Measurements from ENCODE around the gene HRCT1. TPM values are rescaled to one million over a fixed set of nuclear protein-coding genes. Genes with fewer than 3 reads are reported as not detected.
A peak's percentile ranks its signal among the peaks of the same experiment; 100 is the strongest.
"Not testable (repeated sequence)": the region's sequence is repeated elsewhere in the genome, so short reads cannot be mapped to it uniquely, and the experiment has no call there.

The HRCT1 gene
- polyA plus RNA-seq, 4 donors: 0.19 to 0.61 (median 0.28) TPM; not detected in 1

GRCh38 chr9:35892051-35892450 is 14.0 kb upstream of the HRCT1 start:
- no peak for DNase-seq (ENCODE audit: low read depth in 4 of 4, low spot score in 2 of 4)

- no peak for DNase-seq (ENCODE audit: low read depth in 4 of 4, low spot score in 2 of 4)
Measured at GRCh38 chr9:35896570-35896969, 9.4 kb upstream of the HRCT1 start.

- not testable (repeated sequence) for DNase-seq (ENCODE audit: low read depth in 4 of 4, low spot score in 2 of 4)
Measured at GRCh38 chr9:35897376-35898099, 8.5 kb upstream of the HRCT1 start.

- no peak for DNase-seq (ENCODE audit: low read depth in 4 of 4, low spot score in 2 of 4)
Measured at GRCh38 chr9:35898337-35898736, 7.7 kb upstream of the HRCT1 start.

- no peak for DNase-seq (ENCODE audit: low read depth in 4 of 4, low spot score in 2 of 4)
Measured at GRCh38 chr9:35899021-35899420, 7.0 kb upstream of the HRCT1 start.

DNA sequence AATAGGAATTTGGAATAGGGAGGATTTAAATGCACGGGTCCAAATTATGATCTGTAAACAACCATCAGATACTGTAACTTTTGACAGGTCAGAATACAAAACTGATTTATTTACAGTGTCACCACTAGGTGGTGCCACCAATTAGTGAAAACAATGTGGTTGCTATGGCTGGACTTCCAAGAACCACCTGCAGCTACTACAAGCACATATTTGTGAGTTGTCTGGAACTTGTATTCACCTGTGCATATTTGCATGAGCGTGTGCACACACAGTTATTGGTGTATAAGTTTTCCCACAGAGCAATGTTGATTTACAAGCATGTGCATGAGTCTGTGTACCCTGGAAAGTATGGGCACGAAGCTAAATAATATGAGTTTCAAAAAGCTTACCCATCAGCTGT is 3.0 kb upstream of the HRCT1 start:
- DNase-seq (ENCODE audit: low read depth in 4 of 4, low spot score in 2 of 4): no peak

DNA sequence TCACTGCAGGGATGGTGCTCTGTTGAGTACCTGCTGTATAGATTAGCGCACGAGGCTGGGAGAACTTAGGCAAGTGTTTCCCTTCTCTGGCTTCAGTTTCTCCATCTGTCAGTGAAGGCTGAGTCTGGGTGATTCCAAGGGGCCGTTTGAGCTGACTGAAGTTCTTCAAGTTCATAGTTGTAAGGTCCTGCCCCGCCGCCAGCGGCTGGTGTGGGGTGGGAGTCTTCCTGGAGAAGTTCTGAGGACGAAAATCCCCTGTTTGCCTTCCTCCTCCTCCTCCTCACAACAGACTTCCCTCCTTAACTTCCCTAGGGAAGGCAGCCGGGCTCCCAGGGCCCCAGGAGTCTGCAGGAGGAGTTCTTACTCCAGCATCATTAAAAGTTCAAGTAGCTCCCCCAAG is 1.7 kb upstream of the HRCT1 start:
- DNase-seq (ENCODE audit: low read depth in 4 of 4, low spot score in 2 of 4): no peak

GRCh38 chr9:35905051-35905781 is 786 bp upstream of the HRCT1 start:
- no peak for DNase-seq (ENCODE audit: low read depth in 4 of 4, low spot score in 2 of 4)

- no peak for DNase-seq (ENCODE audit: low read depth in 4 of 4, low spot score in 2 of 4)
Measured at GRCh38 chr9:35906923-35907699, 1.1 kb downstream of the HRCT1 start.

DNA sequence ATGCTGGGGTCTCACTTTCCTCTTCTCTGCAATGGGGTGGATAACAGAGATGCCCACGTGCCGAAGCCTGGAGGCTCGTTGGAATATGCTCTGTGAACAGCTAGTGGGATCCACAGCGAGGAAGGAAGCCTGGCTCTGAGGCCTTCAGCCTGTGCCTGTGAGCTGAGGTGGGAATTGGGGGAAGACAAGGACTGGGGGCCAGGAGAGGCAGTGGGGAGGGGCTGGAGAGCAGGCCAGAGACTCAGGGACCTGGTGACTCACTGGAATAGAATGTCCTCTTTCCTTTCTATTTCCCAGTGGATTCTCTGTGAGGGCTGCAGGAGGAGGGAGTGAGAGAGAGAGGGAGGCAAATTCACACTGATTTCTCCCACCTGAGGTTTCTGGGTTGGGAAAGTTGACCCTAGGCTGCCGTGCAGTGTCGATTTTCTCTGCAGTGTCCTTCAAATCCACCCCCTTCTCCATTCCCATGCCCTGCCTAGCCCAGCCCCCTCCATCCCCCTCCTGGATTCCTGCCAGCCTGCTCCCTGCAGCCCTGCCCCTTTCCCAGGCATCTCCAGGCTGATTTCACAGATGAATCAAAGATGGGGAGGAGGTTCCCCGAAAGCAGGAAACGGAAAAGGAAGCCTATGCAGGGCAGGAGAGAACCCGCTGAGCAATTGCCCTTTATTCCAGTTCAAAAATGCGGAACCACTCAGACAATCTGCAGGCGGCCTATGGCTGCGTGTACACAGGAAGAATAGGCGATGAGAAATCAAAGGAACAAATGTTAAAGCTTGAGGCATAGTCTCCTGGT is 1.9 kb downstream of the HRCT1 start:
- DNase-seq (ENCODE audit: low read depth in 4 of 4, low spot score in 2 of 4): peak in 1 of 4 donors; percentile 56

DNA sequence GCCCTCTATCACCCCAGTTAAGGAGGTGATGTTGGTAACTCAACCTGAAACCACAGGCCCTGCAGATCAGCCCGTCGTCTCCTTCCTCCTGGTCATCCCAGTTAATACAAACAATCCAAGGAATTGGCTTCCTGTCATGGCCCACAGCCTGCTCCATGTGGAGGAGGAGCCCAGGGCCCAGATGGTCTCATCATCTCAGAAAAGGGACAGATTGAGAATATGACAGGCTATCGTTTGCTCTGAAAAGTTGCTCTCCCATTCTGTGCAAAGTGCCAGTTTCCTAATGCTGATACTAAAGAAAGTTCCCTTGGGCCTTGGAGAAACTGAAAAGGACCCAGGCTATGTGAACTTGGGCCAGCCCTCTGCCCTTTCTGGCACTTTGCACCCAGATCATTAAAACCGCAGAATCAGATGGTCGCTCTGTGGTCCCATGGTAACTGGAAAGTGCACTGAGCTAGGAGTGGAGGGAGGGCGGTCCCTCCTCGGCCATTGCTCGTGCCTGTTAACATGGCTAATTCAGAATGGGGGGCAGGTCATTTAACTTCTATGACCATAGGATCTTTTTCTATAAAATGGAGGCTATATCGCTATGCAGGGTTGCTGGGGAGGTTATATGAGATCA is 2.6 kb downstream of the HRCT1 start:
- no peak for DNase-seq (ENCODE audit: low read depth in 4 of 4, low spot score in 2 of 4)

- DNase-seq (ENCODE audit: low read depth in 4 of 4, low spot score in 2 of 4): no peak
Measured at GRCh38 chr9:35909274-35909673, 3.3 kb downstream of the HRCT1 start, which contains the start of gene SPAAR. SPAAR (plus strand) TSS chr9:35909490; CDS start chr9:35910464, 974 bp downstream.

DNA sequence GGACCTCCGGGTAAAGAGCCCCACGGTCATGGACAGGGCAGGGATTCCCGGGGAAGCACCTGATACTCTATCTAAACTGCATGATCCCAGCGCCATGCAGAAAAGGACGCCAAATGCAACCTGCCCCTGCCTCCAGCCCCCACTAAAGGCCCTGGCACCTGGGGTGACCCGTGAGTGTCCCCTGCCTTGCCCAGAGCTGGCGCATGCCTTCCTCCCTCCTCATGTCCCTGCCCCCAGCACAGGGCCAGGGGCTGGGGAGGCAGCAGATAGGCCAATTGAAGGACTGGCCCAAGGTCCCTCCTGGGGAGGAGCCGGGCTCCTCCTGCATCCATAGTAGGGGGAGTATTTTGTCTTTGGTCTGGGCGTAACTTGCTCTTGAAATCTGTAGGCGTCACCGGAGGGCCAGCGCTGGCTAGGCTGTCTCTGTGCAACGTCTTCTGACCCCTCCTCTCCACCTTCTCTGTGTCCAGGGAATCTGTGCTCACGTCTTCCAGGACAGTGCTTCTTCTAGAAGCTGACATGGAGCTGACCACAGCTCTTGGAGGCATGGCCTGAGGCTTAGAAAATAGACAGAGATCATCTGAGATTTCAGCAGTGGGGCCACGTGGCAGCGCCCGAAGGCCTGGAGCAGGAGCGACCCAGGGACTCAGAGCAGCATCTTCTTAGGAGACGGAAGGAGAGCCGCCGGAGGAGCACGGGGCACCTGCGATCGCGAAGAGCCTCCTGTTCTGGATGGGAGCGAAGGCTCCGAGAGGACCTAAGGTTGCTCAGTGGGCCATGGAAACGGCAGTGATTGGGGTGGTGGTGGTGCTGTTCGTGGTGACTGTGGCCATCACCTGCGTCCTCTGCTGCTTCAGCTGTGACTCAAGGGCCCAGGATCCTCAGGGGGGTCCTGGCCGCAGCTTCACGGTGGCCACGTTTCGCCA is 3.9 kb downstream of the HRCT1 start:
- DNase-seq (ENCODE audit: low read depth in 4 of 4, low spot score in 2 of 4): no peak

GRCh38 chr9:35910613-35911359 is 4.8 kb downstream of the HRCT1 start:
- DNase-seq (ENCODE audit: low read depth in 4 of 4, low spot score in 2 of 4): no peak

GRCh38 chr9:35911690-35912089 is 5.7 kb downstream of the HRCT1 start:
- DNase-seq (ENCODE audit: low read depth in 4 of 4, low spot score in 2 of 4): no peak

DNA sequence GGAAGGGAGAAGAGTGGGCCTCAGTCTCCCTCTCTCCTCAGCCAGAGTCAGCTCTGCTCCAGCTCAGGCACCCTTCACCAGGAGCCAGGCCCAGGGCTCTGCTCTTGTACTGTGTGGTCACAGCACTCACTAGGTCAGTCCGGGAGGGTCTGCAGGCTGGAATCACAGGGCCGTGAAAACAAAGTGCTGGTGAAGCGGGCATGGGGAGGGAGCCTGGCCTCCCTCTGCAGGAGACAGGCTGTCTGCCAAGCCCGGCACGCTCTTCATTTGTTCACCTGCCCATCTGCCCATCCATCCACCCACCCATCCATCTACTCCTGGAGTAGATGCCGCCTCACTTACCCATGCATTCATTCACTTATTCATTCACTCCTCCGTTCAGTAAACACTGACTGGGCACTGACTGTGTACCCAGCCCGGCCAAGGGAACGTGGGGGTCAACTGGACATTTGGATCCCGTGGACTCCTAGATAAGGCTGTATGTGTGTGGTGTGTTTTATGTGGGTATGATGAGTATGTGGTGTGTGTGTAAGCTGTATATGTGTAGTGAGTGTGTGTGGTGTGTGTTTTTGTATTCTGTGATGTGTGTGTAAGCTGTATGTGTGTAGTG is 6.9 kb downstream of the HRCT1 start:
- no peak for DNase-seq (ENCODE audit: low read depth in 4 of 4, low spot score in 2 of 4)

DNA sequence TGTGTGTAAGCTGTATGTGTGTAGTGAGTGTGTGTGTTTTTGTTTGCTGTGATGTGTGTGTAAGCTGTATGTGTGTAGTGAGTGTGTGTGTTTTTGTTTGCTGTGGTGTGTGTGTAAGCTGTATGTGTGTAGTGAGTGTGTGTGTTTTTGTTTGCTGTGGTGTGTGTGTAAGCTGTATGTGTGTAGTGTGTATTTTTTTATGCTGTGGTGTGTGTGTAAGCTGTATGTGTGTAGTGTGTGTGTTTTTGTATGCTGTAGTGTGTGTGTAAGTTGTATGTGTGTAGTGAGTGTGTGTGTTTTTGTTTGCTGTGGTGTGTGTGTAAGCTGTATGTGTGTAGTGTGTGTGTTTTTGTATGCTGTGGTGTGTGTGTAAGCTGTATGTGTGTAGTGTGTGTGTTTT is 7.4 kb downstream of the HRCT1 start:
- DNase-seq (ENCODE audit: low read depth in 4 of 4, low spot score in 2 of 4): not testable (repeated sequence)

- DNase-seq (ENCODE audit: low read depth in 4 of 4, low spot score in 2 of 4): no peak
Measured at GRCh38 chr9:35914301-35914807, 8.4 kb downstream of the HRCT1 start.
